ENCODE results near the gene TNFRSF4. TPM values are rescaled to one million over a fixed set of nuclear protein-coding genes. Genes with fewer than 3 reads are reported as not detected.

TNFRSF4 gene
- polyA plus RNA-seq, 4 donors, result 1.2 to 3.5 (median 3.1) TPM; not detected in 1

DNA sequence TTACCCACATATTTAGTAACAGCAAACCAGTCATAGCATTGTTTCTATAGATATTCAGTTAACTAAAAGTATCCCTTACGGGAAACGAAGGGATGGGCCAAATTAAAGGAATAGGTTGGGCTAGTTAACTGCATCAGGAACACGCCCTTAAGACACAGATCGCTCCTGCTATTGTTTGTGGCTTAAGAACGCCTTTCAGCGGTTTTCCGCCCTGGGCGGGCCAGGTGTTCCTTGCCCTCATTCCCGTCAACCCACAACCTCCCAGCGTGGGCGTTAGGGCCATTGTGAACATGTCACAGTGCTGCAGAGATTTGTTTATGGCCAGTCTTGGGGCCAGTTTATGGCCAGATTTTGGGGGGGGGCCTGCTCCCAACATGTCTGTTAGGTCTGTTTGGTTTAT lies 22.2 kb downstream of the TNFRSF4 start:
- Histone ChIP-seq H3K27ac (ENCODE audit: low read depth in 1 of 3, low read length in 2 of 3) (no peak overlapping the region), H3K4me1 (ENCODE audit: control insufficient read depth in 3 of 3, insufficient read depth in 2 of 3, low read depth in 1 of 3, low read length in 2 of 3) (no peaks in the 10 kb centered on the region), H3K27me3 (ENCODE audit: control insufficient read depth in 3 of 3, insufficient read depth in 3 of 3, low read length in 3 of 3) (peaks cover 0 to 1% (median 0%) of the 10 kb centered on the region in 3 donors), H3K4me3 (ENCODE audit: low read depth in 1 of 3, low read length in 3 of 3) (no peak overlapping the region), H3K36me3 (ENCODE audit: control insufficient read depth in 3 of 3, insufficient read depth in 2 of 3, low read depth in 1 of 3, low read length in 3 of 3) (no peaks in the 10 kb centered on the region), H3K9me3 (ENCODE audit: control insufficient read depth in 2 of 2, insufficient read depth in 1 of 2, low read depth in 1 of 2, low read length in 1 of 2) (peaks cover 0 to 13% of the 10 kb centered on the region in 2 donors)
- DNase-seq (no peak), FAIRE-seq (no peak)
- WGBS, 3 donors, result 84 to 94% (median 90%) methylated on average over 11 of the region's 11 CpGs

DNA sequence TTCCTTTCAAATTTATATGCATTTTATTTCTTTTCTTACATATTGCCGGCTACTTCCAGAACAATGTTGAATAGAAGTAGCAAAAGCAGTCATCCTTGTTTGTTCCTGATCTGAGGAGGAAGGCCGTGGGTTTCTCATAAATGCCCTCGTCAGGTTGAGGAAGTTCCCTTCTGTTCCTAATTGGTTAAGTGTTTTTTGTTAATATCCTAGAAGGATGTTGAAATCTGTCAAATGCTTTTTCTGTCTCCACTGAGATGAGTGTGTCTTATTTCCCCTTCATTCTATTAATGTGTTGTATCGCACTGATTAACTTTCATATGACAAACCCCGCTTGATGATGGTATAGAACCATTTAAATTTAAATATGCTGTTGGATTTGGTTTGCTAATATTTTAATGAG lies 24.8 kb downstream of the TNFRSF4 start:
- H3K27me3 ChIP-seq (ENCODE audit: control insufficient read depth in 3 of 3, insufficient read depth in 3 of 3, low read length in 3 of 3), result peaks cover 0 to 1% (median 0%) of the 10 kb centered on the region in 3 donors
- FAIRE-seq (no peak), DNase-seq (no peak)
- no peak overlapping the region for H3K4me3 ChIP-seq (ENCODE audit: low read depth in 1 of 3, low read length in 3 of 3)
- H3K36me3 ChIP-seq (ENCODE audit: control insufficient read depth in 3 of 3, insufficient read depth in 2 of 3, low read depth in 1 of 3, low read length in 3 of 3), result no peaks in the 10 kb centered on the region
- H3K4me1 ChIP-seq (ENCODE audit: control insufficient read depth in 3 of 3, insufficient read depth in 2 of 3, low read depth in 1 of 3, low read length in 2 of 3), result no peaks in the 10 kb centered on the region
- H3K27ac ChIP-seq (ENCODE audit: low read depth in 1 of 3, low read length in 2 of 3), result no peak overlapping the region
- WGBS, 3 donors, result 72 to 83% (median 72%) methylated on average over 5 of the region's 5 CpGs
- H3K9me3 ChIP-seq (ENCODE audit: control insufficient read depth in 2 of 2, insufficient read depth in 1 of 2, low read depth in 1 of 2, low read length in 1 of 2), result peaks cover 0 to 4% of the 10 kb centered on the region in 2 donors

DNA sequence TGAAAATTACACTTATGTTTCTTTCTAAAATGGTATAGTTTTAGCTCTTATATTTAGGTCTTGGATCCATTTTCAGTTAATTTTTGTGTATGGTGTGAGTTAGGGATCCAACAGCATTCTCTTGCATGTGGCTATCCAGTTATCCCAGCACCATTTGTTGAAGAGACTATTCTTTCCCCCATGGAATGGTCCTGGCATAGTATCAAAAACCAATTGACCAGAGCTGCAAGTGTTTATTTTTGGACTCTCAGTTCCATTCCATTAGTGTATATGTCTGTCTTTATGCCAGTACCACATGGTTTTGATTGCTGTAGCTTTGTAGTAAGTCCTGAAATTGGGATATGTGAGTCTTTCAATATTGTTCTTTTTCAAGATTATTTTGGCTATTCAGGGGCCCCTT lies 26.0 kb downstream of the TNFRSF4 start:
- peaks cover 0 to 4% of the 10 kb centered on the region in 2 donors for H3K9me3 ChIP-seq (ENCODE audit: control insufficient read depth in 2 of 2, insufficient read depth in 1 of 2, low read depth in 1 of 2, low read length in 1 of 2)
- DNase-seq, result no peak
- H3K27me3 ChIP-seq (ENCODE audit: control insufficient read depth in 3 of 3, insufficient read depth in 3 of 3, low read length in 3 of 3), result no peaks in the 10 kb centered on the region
- no peaks in the 10 kb centered on the region for H3K36me3 ChIP-seq (ENCODE audit: control insufficient read depth in 3 of 3, insufficient read depth in 2 of 3, low read depth in 1 of 3, low read length in 3 of 3)
- FAIRE-seq, result no peak
- no peak overlapping the region for H3K4me3 ChIP-seq (ENCODE audit: low read depth in 1 of 3, low read length in 3 of 3)
- no peak overlapping the region for H3K27ac ChIP-seq (ENCODE audit: low read depth in 1 of 3, low read length in 2 of 3)
- H3K4me1 ChIP-seq (ENCODE audit: control insufficient read depth in 3 of 3, insufficient read depth in 2 of 3, low read depth in 1 of 3, low read length in 2 of 3), result no peaks in the 10 kb centered on the region

- 83 to 88% (median 87%) methylated on average over 31 of the region's 31 CpGs for WGBS, 3 donors
- no peak for FAIRE-seq
- Histone ChIP-seq H3K36me3 (ENCODE audit: control insufficient read depth in 3 of 3, insufficient read depth in 2 of 3, low read depth in 1 of 3, low read length in 3 of 3) (no peaks in the 10 kb centered on the region), H3K4me1 (ENCODE audit: control insufficient read depth in 3 of 3, insufficient read depth in 2 of 3, low read depth in 1 of 3, low read length in 2 of 3) (no peaks in the 10 kb centered on the region), H3K9me3 (ENCODE audit: control insufficient read depth in 2 of 2, insufficient read depth in 1 of 2, low read depth in 1 of 2, low read length in 1 of 2) (no peaks in the 10 kb centered on the region), H3K27me3 (ENCODE audit: control insufficient read depth in 3 of 3, insufficient read depth in 3 of 3, low read length in 3 of 3) (no peaks in the 10 kb centered on the region), H3K4me3 (ENCODE audit: low read depth in 1 of 3, low read length in 3 of 3) (no peak overlapping the region), H3K27ac (ENCODE audit: low read depth in 1 of 3, low read length in 2 of 3) (no peak overlapping the region)
- DNase-seq, result no peak
Measured at GRCh38 chr1:1185101-1185765, 28.7 kb downstream of the TNFRSF4 start.

DNA sequence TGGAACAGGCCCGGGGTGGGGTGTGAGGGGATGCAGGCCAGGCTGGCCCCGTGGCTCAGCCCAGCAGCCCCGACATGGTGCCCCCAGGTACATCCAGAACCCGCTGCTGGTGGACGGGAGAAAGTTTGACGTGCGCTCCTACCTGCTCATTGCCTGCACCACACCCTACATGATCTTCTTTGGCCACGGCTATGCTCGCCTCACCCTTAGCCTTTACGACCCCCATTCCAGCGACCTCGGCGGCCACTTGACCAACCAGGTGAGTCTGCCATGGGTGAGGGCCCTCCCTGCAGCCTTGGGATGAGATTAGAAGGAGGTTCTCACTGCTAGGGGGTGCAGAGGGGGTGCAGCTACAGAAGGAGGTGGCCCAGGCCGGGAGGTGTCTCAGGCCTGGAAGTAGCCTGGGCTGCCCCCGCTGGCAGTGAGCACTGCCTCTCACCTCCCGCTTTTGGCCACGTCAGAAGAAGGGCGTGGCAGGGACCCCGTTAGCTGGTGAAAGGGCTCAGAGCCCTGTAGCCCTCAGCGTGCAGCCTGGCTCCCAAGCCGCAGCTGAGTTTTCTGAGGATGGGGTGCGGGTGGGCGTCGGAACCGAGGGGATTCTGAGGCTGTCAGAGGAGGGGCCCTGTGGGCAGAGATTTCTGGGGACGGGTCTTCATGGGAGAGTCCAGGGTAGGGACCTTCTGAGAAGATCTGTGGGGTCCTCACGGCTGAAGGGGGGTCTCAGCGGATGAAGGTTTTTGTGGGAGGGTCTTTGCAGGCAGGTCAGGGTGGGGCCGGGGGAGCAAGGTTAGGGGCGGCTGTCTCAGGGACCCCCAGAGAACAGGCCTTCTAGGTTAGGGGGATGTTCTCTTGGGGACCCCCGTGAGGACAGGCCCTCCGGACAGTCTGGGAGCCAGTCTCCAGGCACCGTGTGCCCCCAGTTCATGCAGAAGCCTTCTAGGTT lies 29.8 kb downstream of the TNFRSF4 start:
- H3K27me3 ChIP-seq (ENCODE audit: control insufficient read depth in 3 of 3, insufficient read depth in 3 of 3, low read length in 3 of 3), result peaks cover 0 to 3% (median 0%) of the 10 kb centered on the region in 3 donors
- no peak for FAIRE-seq
- no peak overlapping the region for H3K27ac ChIP-seq (ENCODE audit: low read depth in 1 of 3, low read length in 2 of 3)
- 79 to 85% (median 81%) methylated on average over 30 to 33 of the region's 33 CpGs for WGBS, 3 donors
- H3K9me3 ChIP-seq (ENCODE audit: control insufficient read depth in 2 of 2, insufficient read depth in 1 of 2, low read depth in 1 of 2, low read length in 1 of 2), result no peaks in the 10 kb centered on the region
- H3K4me3 ChIP-seq (ENCODE audit: low read depth in 1 of 3, low read length in 3 of 3), result no peak overlapping the region
- DNase-seq, result no peak
- H3K36me3 ChIP-seq (ENCODE audit: control insufficient read depth in 3 of 3, insufficient read depth in 2 of 3, low read depth in 1 of 3, low read length in 3 of 3), result peaks cover 0 to 2% (median 0%) of the 10 kb centered on the region in 3 donors
- no peaks in the 10 kb centered on the region for H3K4me1 ChIP-seq (ENCODE audit: control insufficient read depth in 3 of 3, insufficient read depth in 2 of 3, low read depth in 1 of 3, low read length in 2 of 3)

DNA sequence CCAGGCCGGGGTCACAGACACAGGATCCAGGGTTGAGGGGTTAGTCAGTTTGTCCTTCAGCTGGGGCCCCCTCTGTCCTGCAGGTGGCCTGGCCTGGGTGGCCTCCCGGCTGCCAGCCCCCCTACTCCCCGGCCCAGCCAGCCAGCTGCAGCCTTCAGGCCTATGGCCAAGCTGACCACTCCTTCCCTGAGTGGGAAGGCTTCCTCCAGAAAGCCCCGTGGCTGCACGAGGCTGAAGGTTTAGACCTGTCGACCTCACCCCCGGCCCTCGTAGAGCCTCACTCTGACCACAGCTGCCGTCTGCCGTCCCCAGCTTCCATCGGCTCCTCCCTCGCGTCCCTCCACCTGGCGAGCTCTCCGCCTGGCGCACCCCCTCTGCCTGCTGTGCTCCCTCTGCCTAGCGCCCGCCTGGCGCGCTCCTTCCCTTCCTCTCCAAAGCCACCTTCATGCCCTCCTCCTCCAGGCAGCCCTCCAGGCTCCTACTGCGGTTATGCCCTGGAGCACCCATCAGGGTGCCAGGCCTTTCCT lies 30.7 kb downstream of the TNFRSF4 start:
- FAIRE-seq (no peak), DNase-seq (no peak)
- Histone ChIP-seq H3K27me3 (ENCODE audit: control insufficient read depth in 3 of 3, insufficient read depth in 3 of 3, low read length in 3 of 3) (peaks cover 0 to 3% (median 0%) of the 10 kb centered on the region in 3 donors), H3K9me3 (ENCODE audit: control insufficient read depth in 2 of 2, insufficient read depth in 1 of 2, low read depth in 1 of 2, low read length in 1 of 2) (no peaks in the 10 kb centered on the region), H3K4me3 (ENCODE audit: low read depth in 1 of 3, low read length in 3 of 3) (no peak overlapping the region), H3K4me1 (ENCODE audit: control insufficient read depth in 3 of 3, insufficient read depth in 2 of 3, low read depth in 1 of 3, low read length in 2 of 3) (no peaks in the 10 kb centered on the region), H3K36me3 (ENCODE audit: control insufficient read depth in 3 of 3, insufficient read depth in 2 of 3, low read depth in 1 of 3, low read length in 3 of 3) (peaks cover 0 to 6% (median 0%) of the 10 kb centered on the region in 3 donors), H3K27ac (ENCODE audit: low read depth in 1 of 3, low read length in 2 of 3) (no peak overlapping the region)
- 75 to 82% (median 76%) methylated on average over 19 to 21 of the region's 21 CpGs for WGBS, 3 donors

DNA sequence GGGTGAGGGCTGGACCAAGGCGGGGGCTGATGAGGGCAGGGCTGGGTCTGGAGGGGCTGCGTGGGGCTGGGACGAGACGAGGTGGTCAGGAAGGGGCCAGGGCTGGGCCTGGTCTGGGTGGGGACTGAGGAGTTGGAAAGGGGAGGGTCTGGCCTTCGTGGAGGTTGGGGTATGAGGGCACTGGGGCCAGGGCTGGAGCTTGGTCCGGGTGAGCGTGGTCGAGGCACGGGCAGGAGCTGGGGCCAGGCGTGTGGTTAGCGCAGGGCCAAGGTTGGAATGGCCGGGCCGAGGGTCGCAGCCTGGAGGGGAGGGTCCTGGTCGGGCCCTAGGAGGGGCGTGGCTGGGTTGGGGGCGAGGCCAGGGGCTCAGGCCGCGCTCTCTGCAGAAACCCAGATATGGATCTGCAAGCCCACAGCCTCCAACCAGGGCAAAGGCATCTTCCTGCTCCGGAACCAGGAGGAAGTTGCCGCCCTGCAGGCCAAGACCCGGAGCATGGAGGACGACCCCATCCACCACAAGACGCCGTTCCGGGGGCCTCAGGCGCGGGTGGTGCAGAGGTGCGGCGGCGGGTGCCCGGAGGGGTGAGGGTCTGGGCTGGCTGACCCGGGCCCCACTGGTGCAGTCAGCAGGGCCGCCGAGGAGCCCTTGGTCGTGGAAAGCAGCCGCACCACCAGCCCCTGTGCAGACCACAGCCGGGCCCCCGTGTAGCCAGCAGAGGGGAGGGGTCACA lies 31.3 kb downstream of the TNFRSF4 start:
- Histone ChIP-seq H3K4me3 (ENCODE audit: low read depth in 1 of 3, low read length in 3 of 3) (no peak overlapping the region), H3K9me3 (ENCODE audit: control insufficient read depth in 2 of 2, insufficient read depth in 1 of 2, low read depth in 1 of 2, low read length in 1 of 2) (no peaks in the 10 kb centered on the region), H3K27ac (ENCODE audit: low read depth in 1 of 3, low read length in 2 of 3) (no peak overlapping the region), H3K27me3 (ENCODE audit: control insufficient read depth in 3 of 3, insufficient read depth in 3 of 3, low read length in 3 of 3) (peaks cover 0 to 3% (median 3%) of the 10 kb centered on the region in 3 donors), H3K4me1 (ENCODE audit: control insufficient read depth in 3 of 3, insufficient read depth in 2 of 3, low read depth in 1 of 3, low read length in 2 of 3) (no peaks in the 10 kb centered on the region), H3K36me3 (ENCODE audit: control insufficient read depth in 3 of 3, insufficient read depth in 2 of 3, low read depth in 1 of 3, low read length in 3 of 3) (peaks cover 0 to 6% (median 0%) of the 10 kb centered on the region in 3 donors)
- DNase-seq (no peak), FAIRE-seq (no peak)
- whole genome bisulfite sequencing, 3 donors, result 59 to 81% (median 64%) methylated on average over 30 to 39 of the region's 39 CpGs

GRCh38 chr1:1181938-1182410 lies 32.0 kb downstream of the TNFRSF4 start:
- H3K9me3 ChIP-seq (ENCODE audit: control insufficient read depth in 2 of 2, insufficient read depth in 1 of 2, low read depth in 1 of 2, low read length in 1 of 2), result no peaks in the 10 kb centered on the region
- DNase-seq, result no peak
- no peak for FAIRE-seq
- peaks cover 0 to 6% (median 3%) of the 10 kb centered on the region in 3 donors for H3K27me3 ChIP-seq (ENCODE audit: control insufficient read depth in 3 of 3, insufficient read depth in 3 of 3, low read length in 3 of 3)
- no peaks in the 10 kb centered on the region for H3K4me1 ChIP-seq (ENCODE audit: control insufficient read depth in 3 of 3, insufficient read depth in 2 of 3, low read depth in 1 of 3, low read length in 2 of 3)
- WGBS, 3 donors, result 74% methylated on average over 20 to 21 of the region's 21 CpGs
- peaks cover 0 to 6% (median 0%) of the 10 kb centered on the region in 3 donors for H3K36me3 ChIP-seq (ENCODE audit: control insufficient read depth in 3 of 3, insufficient read depth in 2 of 3, low read depth in 1 of 3, low read length in 3 of 3)
- H3K4me3 ChIP-seq (ENCODE audit: low read depth in 1 of 3, low read length in 3 of 3), result no peak overlapping the region
- no peak overlapping the region for H3K27ac ChIP-seq (ENCODE audit: low read depth in 1 of 3, low read length in 2 of 3)
